D341Med (cell line): ENCODE measurements around the gene NUDT1.

Source experiments
- DNase-seq: peaks from one replicate; pipeline ENCODE4 v3.0.0; 2012; ENCODE audit warnings: low spot score

The NUDT1 gene

DNA sequence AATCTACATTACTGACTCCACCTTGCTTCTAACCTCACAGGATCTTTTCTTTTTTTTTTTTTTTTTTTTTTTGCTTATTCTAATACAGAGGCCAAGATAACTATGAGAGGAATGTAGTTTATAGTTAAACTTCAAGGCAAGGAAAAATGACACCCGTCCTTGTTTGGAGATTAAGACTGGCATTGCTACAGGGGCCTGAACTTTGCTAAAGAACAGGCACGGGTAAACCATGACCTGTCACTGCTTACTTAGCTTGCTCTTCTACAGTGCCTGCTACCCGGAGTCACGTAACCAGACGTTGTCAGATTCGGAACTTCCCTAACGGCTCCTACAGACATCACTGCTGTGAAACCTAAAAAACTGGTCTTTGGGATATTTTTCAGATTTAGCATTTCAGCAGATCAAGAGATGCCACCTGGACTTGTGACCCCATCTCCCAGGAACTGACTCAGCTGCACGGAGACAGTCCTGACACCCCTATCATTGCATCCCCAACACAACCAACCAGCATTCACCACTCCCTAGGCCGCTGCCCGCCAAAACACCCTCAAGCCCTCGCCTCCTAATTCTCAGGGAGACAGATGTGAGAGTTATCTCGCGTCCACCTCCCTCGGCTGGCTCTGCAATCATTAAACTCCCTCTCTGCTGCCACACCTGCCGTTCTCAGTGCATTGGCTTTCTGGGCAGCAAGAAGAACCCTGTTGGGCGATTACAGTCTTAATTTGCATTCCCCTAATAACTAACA lies 36.8 kb upstream of the NUDT1 start:
- DNase-seq = no peak

DNA sequence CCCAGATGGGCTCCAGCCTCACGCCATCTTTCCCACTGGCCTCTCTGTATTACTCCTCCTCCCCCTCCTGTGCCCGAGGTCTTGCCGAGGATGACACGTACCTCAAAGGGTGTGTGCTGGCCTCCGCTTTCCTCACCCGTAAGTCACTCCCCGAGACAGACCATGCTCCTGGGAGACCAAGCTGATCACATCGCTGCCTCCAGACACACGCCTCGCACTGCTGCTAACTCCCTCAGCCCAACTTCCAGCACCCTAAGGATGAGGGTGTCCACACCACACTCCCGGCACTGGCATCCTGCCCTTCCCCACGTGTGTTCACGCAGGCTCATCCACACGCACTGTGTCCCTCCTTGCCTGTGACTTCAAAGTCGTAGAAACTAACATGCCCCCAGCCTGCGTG lies 33.3 kb upstream of the NUDT1 start:
- no peak for DNase-seq

GRCh38 chr7:2209146-2209960 lies 32.7 kb upstream of the NUDT1 start:
- DNase-seq = peak; percentile 91

- no peak for DNase-seq
These were observed 32.1 kb upstream of the NUDT1 start for GRCh38 chr7:2209961-2210323.

- no peak for DNase-seq
These were observed 31.3 kb upstream of the NUDT1 start for GRCh38 chr7:2210551-2211258.

- no peak for DNase-seq
These were observed 30.7 kb upstream of the NUDT1 start for GRCh38 chr7:2211259-2211880.

- DNase-seq = no peak
These were observed 30.1 kb upstream of the NUDT1 start for GRCh38 chr7:2211926-2212325.

DNA sequence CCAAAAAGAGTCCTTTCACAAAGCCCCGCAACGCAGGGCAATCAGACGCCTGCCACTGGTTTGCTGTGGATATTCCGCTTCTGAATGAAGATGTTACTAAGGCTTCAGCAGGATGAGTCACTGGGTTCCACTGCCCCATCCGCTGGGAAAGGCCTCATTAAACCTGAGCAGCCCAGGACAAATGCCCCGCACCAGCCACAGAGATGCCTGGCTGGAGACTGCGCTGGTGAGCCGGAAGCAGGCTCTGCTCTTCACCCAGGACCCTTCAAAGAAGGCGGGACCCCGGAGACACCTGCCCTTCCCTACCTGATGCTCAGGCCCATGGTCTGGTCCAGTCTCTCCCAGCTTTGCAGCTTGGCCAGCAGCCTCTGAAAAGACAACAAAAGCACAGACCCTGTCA lies 29.1 kb upstream of the NUDT1 start:
- no peak for DNase-seq

- DNase-seq = no peak
These were observed 28.3 kb upstream of the NUDT1 start for GRCh38 chr7:2213551-2214215.

GRCh38 chr7:2214636-2215035 lies 27.4 kb upstream of the NUDT1 start:
- DNase-seq = no peak

GRCh38 chr7:2215851-2216250 lies 26.2 kb upstream of the NUDT1 start:
- DNase-seq = no peak

- no peak for DNase-seq
These were observed 24.8 kb upstream of the NUDT1 start for GRCh38 chr7:2217206-2217605.

- no peak for DNase-seq
These were observed 24.1 kb upstream of the NUDT1 start for GRCh38 chr7:2217716-2218443.

DNA sequence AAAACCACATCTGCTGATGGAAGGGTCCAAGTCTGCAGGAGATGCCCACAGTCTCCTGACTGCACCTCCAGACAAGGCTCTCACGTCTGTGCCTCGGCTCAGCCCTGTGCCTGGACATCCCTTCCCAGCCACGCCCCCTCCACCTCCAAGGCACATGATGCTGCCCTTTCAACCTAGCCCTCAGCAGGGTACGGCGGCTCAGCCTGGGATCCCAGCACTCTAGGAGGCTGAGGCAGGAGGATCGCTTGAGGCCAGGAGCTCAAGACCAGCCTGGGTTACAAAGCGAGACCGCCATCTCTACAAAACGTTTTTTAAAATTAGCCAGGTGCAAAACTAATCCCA lies 23.6 kb upstream of the NUDT1 start:
- DNase-seq = no peak

DNA sequence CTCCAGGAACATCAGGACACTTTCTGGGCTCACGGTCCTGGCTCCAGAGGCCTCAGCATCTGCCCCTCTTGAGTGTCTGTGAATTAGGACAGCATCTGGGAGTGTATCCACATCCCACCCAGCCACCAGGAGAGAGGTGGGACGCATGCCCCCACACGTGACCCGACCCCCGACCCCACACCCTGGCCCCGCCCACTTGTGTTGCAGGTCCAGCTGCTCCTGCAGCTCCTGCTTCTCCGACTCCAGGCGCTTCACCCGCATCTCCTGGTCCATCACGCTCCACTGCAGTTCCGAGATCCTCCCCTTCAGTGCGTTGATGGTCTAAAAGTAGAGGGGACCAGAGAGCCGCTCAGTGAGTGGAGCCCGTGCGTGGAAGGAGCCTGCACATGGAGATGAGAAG lies 22.9 kb upstream of the NUDT1 start:
- DNase-seq = no peak

GRCh38 chr7:2219606-2220005 lies 22.4 kb upstream of the NUDT1 start:
- no peak for DNase-seq

DNA sequence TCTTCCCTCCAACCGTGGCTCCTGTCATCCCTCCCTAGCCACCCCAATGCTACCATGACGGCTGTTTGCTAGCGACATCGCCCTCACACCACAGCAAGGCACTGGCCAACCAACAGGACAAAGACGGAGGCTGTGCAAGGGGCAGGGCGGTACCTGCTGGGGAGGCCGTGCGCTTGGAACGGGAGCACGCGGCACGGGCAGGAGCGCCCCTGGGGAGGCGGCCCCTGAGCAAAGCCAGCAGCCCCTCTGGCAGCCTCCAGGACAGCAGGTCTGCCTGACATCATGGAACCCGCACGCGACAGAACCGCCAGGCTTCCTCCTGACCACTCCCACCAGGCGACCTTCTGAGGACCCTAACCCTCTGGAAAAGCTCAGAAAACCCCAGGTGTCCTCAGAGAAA lies 22.0 kb upstream of the NUDT1 start:
- no peak for DNase-seq

- no peak for DNase-seq
These were observed 21.5 kb upstream of the NUDT1 start for GRCh38 chr7:2220506-2220905.

DNA sequence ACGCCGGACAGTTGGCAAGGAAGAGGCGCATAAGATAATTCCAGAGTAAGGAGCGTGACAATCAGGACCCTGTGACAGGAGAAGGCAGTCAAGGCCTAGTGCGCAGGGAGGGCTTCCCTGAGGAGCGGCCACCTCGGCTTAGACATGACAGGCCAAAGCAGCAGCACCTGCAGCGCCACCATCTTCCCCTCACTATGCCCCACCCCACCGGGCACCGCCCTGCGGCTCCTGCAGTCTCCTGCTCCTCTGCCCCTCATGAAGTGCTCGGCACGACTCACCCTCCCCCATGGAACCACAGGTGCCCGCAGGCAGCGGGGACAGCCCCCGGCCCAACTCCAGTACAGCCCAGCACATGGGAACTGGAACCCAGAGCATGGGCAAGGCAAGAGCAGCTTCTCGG lies 21.1 kb upstream of the NUDT1 start:
- no peak for DNase-seq

GRCh38 chr7:2222516-2222915 lies 19.5 kb upstream of the NUDT1 start:
- DNase-seq = no peak

- DNase-seq = no peak
These were observed 18.7 kb upstream of the NUDT1 start for GRCh38 chr7:2223321-2223720.
